Body of pancreas (tissue), 4 donors: ENCODE results near the gene CMKLR1. TPM values are rescaled to one million over a fixed set of nuclear protein-coding genes. Genes with fewer than 3 reads are reported as not detected.

Experiments
- ATAC-seq: fragments of 150-250 bp; one replicate; pipeline ENCODE4 v1.9.1; 2016
- DNase-seq, 4 donors: peaks; one replicate each; pipeline ENCODE4 v3.0.0-alpha.2; 2019
- H3K27ac ChIP-seq, 4 donors: fragments of 200-600 bp; sonication (generic); 1 replicate in 3 of 4; 2 replicates in 1 of 4; pipeline versions ENCODE4 v1.5.1 to v1.6.1; 2016 to 2019; ENCODE audit warnings: mild to moderate bottlenecking in 1 of 4, mixed read lengths in 1 of 4, moderate library complexity in 1 of 4
- H3K27me3 ChIP-seq, 2 donors: fragments of 200-600 bp; sonication (generic); one replicate each; pipeline ENCODE4 v1.6.0; 2016; ENCODE audit warnings: mild to moderate bottlenecking in 1 of 2
- H3K36me3 ChIP-seq, 2 donors: fragments of 200-600 bp; sonication (generic); replicated peaks in 1 of 2; 2 replicates each; pipeline ENCODE4 v1.5.1; 2016; ENCODE audit warnings: low read depth in 2 of 2; ENCODE audit not compliant: insufficient read depth in 1 of 2
- H3K4me1 ChIP-seq: fragments of 200-600 bp; sonication (generic); one replicate; pipeline ENCODE4 v1.6.0; 2016
- H3K4me3 ChIP-seq, 2 donors: fragments of 200-600 bp; sonication (generic); 1 replicate in 1 of 2; 2 replicates in 1 of 2; pipeline ENCODE4 v1.5.1; 2016 to 2019
- H3K9me3 ChIP-seq, 3 donors: fragments of 200-600 bp; sonication (generic); 1 replicate in 2 of 3; 2 replicates in 1 of 3; pipeline ENCODE4 v1.5.1; 2016
- POLR2A ChIP-seq, 3 donors: fragments of 450-650 bp; IDR thresholded peaks; one replicate each; pipeline ENCODE4 v1.6.1; 2016; ENCODE audit warnings: antibody characterized with exemption in 3 of 3, mild to moderate bottlenecking in 2 of 3
- WGBS, 2 donors: methylation state at CpG; one replicate each; pipeline ENCODE4 v1.1.5; 2017; 5-methylcytosine and 5-hydroxymethylcytosine counted together
- intact Hi-C: fragments of 100-400 bp; cut with DNase I; formaldehyde crosslinking; loops from one replicate; pipeline ENCODE4 v1.15.1; 2023
- total RNA-seq, 2 donors: library from RNA; depleted of rRNA; stranded (reverse); fragments of >200 nt; gene quantifications; one replicate each; pipeline ENCODE4 v1.1.0, GENCODE V29; 2016
- TF ChIP-seq, protein P1 (sequence below), 7 experiments: fragments of 450-650 bp in 4 of 7; fragments of 200-600 bp in 3 of 7; sonication (generic) in 3 of 7; IDR thresholded peaks; one replicate each; pipeline ENCODE4 v1.5.1; 2016 to 2019; ENCODE audit warnings: antibody characterized with exemption in 7 of 7

The CMKLR1 gene
- total RNA-seq, 2 donors from 2014 or later, result 5.3 to 5.7 TPM

DNA sequence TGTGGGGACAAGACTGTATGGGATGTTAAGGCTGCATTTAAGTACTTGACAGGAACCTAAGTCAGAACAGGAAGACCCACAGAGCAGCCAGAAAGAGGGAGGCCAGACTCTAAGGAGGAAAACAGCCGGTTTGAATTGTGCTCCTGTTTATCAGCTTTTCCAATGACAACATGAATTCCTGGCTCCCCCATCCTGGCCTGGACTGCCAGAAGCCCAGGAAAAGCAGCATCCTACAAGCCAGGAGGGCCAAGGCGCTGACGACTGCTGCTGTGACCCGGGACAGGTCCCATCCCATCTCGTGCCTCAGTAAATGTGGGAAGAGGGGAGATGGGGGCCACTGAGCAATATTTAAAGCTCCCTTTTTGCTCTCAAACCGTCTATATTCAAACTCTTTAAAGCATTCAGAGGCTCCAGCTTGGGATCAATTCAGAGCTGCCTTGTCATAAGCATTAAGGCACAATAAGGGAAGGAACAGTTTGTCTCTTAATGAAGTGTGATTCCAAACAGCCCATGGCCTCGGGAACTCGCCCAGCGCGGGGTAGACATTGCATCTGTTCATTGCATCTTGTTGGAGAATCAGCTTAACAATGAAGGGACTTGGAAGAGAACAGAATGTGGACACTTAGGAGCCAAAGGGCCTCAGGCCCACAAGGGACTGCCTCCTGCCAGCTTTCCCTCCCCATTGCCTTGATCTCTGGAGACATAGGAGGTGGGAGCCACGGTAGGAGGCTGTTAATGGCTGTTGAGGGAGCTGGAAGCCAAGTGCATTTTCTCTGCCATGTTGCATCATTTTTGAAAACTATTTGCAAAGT lies 49.6 kb downstream of the CMKLR1 start:
- no peaks in the 10 kb centered on the region for H3K27me3 ChIP-seq
- H3K4me1 ChIP-seq, result no peaks in the 10 kb centered on the region
- intact Hi-C loops, result no loop called here
- ATAC-seq (peak; percentile 52), DNase-seq (peak in 2 of 4 donors; percentile 21 to 22)
- H3K4me3 ChIP-seq, result no peak overlapping the region
- 48 to 51% methylated on average over 11 of the region's 11 CpGs for WGBS, 2 donors
- TF ChIP-seq POLR2A (IDR thresholded peaks at IDR 0.05), result no peak
- TF ChIP-seq, protein P1, sequence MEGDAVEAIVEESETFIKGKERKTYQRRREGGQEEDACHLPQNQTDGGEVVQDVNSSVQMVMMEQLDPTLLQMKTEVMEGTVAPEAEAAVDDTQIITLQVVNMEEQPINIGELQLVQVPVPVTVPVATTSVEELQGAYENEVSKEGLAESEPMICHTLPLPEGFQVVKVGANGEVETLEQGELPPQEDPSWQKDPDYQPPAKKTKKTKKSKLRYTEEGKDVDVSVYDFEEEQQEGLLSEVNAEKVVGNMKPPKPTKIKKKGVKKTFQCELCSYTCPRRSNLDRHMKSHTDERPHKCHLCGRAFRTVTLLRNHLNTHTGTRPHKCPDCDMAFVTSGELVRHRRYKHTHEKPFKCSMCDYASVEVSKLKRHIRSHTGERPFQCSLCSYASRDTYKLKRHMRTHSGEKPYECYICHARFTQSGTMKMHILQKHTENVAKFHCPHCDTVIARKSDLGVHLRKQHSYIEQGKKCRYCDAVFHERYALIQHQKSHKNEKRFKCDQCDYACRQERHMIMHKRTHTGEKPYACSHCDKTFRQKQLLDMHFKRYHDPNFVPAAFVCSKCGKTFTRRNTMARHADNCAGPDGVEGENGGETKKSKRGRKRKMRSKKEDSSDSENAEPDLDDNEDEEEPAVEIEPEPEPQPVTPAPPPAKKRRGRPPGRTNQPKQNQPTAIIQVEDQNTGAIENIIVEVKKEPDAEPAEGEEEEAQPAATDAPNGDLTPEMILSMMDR (IDR thresholded peaks at IDR 0.05), result no peak
- H3K9me3 ChIP-seq, result no peaks in the 10 kb centered on the region
- no peaks in the 10 kb centered on the region for H3K36me3 ChIP-seq
- no peak overlapping the region for H3K27ac ChIP-seq

DNA sequence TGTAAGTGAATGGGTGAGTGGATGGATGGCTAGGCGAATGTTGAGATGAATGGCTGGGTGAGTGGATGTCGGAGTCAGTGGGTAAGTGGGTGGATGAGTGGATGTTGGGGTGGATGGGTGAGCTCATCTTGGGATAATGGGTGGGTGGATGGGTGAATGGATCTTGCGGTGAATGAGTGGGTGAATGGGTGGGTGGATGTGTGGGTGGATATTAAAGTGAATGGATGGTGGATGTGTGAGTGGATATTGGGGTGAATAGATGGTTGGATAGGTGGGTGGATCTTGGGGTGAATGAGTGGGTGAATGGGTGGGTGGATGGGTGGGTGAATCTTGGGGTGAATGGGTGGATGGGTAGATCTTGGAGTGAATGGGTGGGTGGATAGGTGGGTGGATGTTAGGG lies 51.9 kb downstream of the CMKLR1 start:
- intact Hi-C loops, result no loop called here

DNA sequence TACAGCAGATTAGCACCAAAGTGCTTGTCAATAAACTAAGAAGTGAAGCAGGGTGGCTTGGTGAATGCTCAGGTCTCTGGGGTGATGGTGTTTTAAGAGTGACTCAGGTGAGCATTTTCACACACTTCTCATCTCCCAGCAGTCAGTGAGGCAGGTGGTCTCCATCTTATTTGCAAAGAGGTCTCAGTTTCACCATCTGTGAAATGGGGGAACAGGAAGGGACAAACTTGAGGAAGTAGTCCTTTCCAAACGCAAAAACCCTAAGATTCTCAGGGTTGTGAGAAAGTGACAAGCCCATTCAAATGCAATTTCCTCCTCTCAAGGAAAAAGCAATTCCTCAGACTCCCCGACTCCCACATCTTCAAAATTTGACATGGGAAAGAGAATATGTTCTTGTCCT lies 54.1 kb downstream of the CMKLR1 start:
- Histone ChIP-seq H3K4me1 (no peaks in the 10 kb centered on the region), H3K9me3 (no peaks in the 10 kb centered on the region), H3K27me3 (no peaks in the 10 kb centered on the region), H3K4me3 (no peak overlapping the region), H3K36me3 (no peaks in the 10 kb centered on the region), H3K27ac (no peak overlapping the region)
- WGBS, 2 donors, result 28 to 44% methylated on average over 2 of the region's 2 CpGs
- intact Hi-C loops, result no loop called here
- ATAC-seq (no peak), DNase-seq (no peak)
- TF ChIP-seq POLR2A (IDR thresholded peaks at IDR 0.05), result no peak
- TF ChIP-seq, protein P1 (IDR thresholded peaks at IDR 0.05), result no peak

More for the DNA sequence above, 51.9 kb downstream of the CMKLR1 start:
- TF ChIP-seq POLR2A (IDR thresholded peaks at IDR 0.05), result no peak
- TF ChIP-seq, protein P1 (IDR thresholded peaks at IDR 0.05), result no peak
- 76 to 79% methylated on average over 3 of the region's 3 CpGs for WGBS, 2 donors
- no peaks in the 10 kb centered on the region for H3K27me3 ChIP-seq
- H3K4me1 ChIP-seq, result no peaks in the 10 kb centered on the region
- no peak for ATAC-seq
- DNase-seq, result no peak
- H3K9me3 ChIP-seq, result no peaks in the 10 kb centered on the region
- H3K4me3 ChIP-seq, result no peak overlapping the region
- H3K36me3 ChIP-seq, result no peaks in the 10 kb centered on the region
- H3K27ac ChIP-seq, result no peak overlapping the region

DNA sequence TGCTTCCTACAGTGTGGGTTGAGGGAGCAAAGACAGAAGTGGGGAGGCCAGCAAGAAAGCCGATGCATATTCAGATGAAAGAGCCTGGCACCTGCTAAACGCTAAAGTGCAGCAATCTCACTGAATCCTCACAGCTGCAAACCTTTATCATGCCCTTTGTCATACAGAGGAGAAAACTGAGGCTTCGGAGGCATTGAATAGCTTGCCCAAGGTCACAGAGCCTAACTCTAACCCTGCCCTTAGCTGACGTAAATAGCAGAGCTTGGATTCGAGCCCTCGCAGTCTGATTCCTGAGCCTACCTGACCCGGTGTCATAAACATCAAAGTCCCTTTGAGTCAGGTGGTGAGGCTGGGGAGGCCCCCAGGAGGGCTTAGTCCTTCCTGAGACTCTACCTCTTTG lies 54.9 kb downstream of the CMKLR1 start:
- no peak overlapping the region for H3K27ac ChIP-seq
- no peaks in the 10 kb centered on the region for H3K4me1 ChIP-seq
- no peak overlapping the region for H3K4me3 ChIP-seq
- no peaks in the 10 kb centered on the region for H3K36me3 ChIP-seq
- DNase-seq (no peak), ATAC-seq (no peak)
- intact Hi-C loops, result no loop called here
- 33 to 39% methylated on average over 3 to 7 of the region's 7 CpGs for WGBS, 2 donors
- no peaks in the 10 kb centered on the region for H3K27me3 ChIP-seq
- TF ChIP-seq, protein P1 (IDR thresholded peaks at IDR 0.05), result no peak
- TF ChIP-seq POLR2A (IDR thresholded peaks at IDR 0.05), result no peak
- H3K9me3 ChIP-seq, result no peaks in the 10 kb centered on the region

DNA sequence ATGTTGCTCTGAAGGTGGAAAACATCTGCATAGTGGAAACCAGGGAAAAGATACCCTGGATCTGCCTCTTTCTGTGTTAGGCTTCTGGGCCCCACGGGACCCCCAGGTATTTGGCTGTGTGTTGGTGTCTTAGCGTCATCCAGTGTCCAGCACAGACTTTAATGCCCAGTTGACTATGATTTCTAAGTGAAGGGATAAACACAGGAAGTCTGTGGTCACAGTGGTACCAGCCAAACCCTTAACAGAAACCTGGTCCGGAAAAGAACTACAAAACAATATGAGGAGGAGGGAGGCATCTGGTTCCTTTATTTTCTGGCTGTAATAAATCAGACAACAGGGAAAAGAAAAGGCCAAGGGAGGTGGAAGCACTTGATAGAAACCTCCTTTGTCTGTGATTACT lies 56.4 kb downstream of the CMKLR1 start:
- no peak overlapping the region for H3K4me3 ChIP-seq
- ATAC-seq (no peak), DNase-seq (no peak)
- H3K27ac ChIP-seq, result no peak overlapping the region
- WGBS, 2 donors, result 41 to 58% methylated on average over 3 of the region's 3 CpGs
- TF ChIP-seq, protein P1 (IDR thresholded peaks at IDR 0.05), result no peak
- no peak for TF ChIP-seq POLR2A (IDR thresholded peaks at IDR 0.05)
- H3K9me3 ChIP-seq, result no peaks in the 10 kb centered on the region
- H3K27me3 ChIP-seq, result no peaks in the 10 kb centered on the region
- H3K4me1 ChIP-seq, result no peaks in the 10 kb centered on the region
- no peaks in the 10 kb centered on the region for H3K36me3 ChIP-seq
- intact Hi-C loops, result no loop called here
